SK-N-MC (cell line): ENCODE results near the gene RANBP17.

Experiments
- DNase-seq: peaks from one replicate; pipeline ENCODE4 v3.0.0-alpha.2; 2011; ENCODE audit warnings: low read depth, low spot score
- H3K27ac ChIP-seq: fragments of 200-600 bp; sonication (generic); 2 replicates; pipeline ENCODE4 v1.5.1; 2016; ENCODE audit warnings: mixed run types
- H3K36me3 ChIP-seq: fragments of 200-600 bp; sonication (generic); 2 replicates; pipeline ENCODE4 v1.6.1; 2017; ENCODE audit warnings: antibody characterized with exemption, low read length, mixed read lengths; ENCODE audit not compliant: insufficient read depth
- H3K4me3 ChIP-seq: fragments of 200-600 bp; sonication (generic); 2 replicates; pipeline ENCODE4 v1.5.1; 2016
- H3K9ac ChIP-seq: fragments of 200-600 bp; sonication (generic); 2 replicates; pipeline ENCODE4 v1.8.0; 2017; ENCODE audit warnings: mixed run types, mixed read lengths; ENCODE audit not compliant: insufficient read length
- H3K9me3 ChIP-seq: fragments of 200-600 bp; sonication (generic); 2 replicates; pipeline ENCODE4 v1.6.1; 2017; ENCODE audit warnings: low read depth, mild to moderate bottlenecking, antibody characterized with exemption, low read length, moderate library complexity, mixed read lengths
- EZH2 ChIP-seq: fragments of 200-600 bp; sonication (generic); IDR thresholded peaks from one replicate; pipeline ENCODE4 v1.6.1; 2017; ENCODE audit warnings: antibody characterized with exemption
- FOXP2 ChIP-seq: optimal IDR thresholded peaks from 2 replicates; pipeline ENCODE3; 2011; ENCODE audit warnings: mild to moderate bottlenecking, moderate library complexity; ENCODE audit not compliant: insufficient read depth; ENCODE audit errors: extremely low read length, control extremely low read depth
- POLR2AphosphoS5 ChIP-seq: IDR thresholded peaks from 2 replicates; pipeline ENCODE4 v1.6.1; 2012; ENCODE audit warnings: mild to moderate bottlenecking, low read depth, low read length, borderline replicate concordance

RANBP17 gene

GRCh38 chr5:171074747-171075146 is 212.9 kb downstream of the RANBP17 start:
- no peak for DNase-seq
- Histone ChIP-seq H3K9me3 (no peaks in the 10 kb centered on the region), H3K4me3 (no peak overlapping the region), H3K27ac (no peak overlapping the region), H3K9ac (no peak overlapping the region), H3K36me3 (no peaks in the 10 kb centered on the region)
- TF ChIP-seq FOXP2 (no peak), EZH2 (no peak), POLR2AphosphoS5 (no peak)

- no peak overlapping the region for H3K4me3 ChIP-seq
- H3K36me3 ChIP-seq: no peaks in the 10 kb centered on the region
- no peak overlapping the region for H3K27ac ChIP-seq
- no peak for TF ChIP-seq FOXP2
- TF ChIP-seq EZH2: no peak
- no peak for TF ChIP-seq POLR2AphosphoS5
- no peaks in the 10 kb centered on the region for H3K9me3 ChIP-seq
- H3K9ac ChIP-seq: no peak overlapping the region
- DNase-seq: no peak
Observed at GRCh38 chr5:171080186-171080938, 218.5 kb downstream of the RANBP17 start.

GRCh38 chr5:171081319-171081718 is 219.5 kb downstream of the RANBP17 start:
- DNase-seq: no peak
- H3K9ac ChIP-seq: no peak overlapping the region
- no peaks in the 10 kb centered on the region for H3K36me3 ChIP-seq
- H3K27ac ChIP-seq: no peak overlapping the region
- TF ChIP-seq FOXP2 (no peak), POLR2AphosphoS5 (no peak), EZH2 (no peak)
- H3K9me3 ChIP-seq: no peaks in the 10 kb centered on the region
- H3K4me3 ChIP-seq: no peak overlapping the region

- Histone ChIP-seq H3K36me3 (no peaks in the 10 kb centered on the region), H3K4me3 (no peak overlapping the region), H3K9ac (no peak overlapping the region), H3K9me3 (no peaks in the 10 kb centered on the region), H3K27ac (no peak overlapping the region)
- no peak for DNase-seq
- TF ChIP-seq POLR2AphosphoS5 (no peak), FOXP2 (no peak), EZH2 (no peak)
Observed at GRCh38 chr5:171092194-171092593, 230.4 kb downstream of the RANBP17 start.

- Histone ChIP-seq H3K9ac (no peak overlapping the region), H3K27ac (no peak overlapping the region), H3K9me3 (no peaks in the 10 kb centered on the region), H3K4me3 (no peak overlapping the region), H3K36me3 (no peaks in the 10 kb centered on the region)
- DNase-seq: no peak
- no peak for TF ChIP-seq FOXP2
- no peak for TF ChIP-seq POLR2AphosphoS5
Observed at GRCh38 chr5:171093598-171093997, 231.8 kb downstream of the RANBP17 start.

- Histone ChIP-seq H3K9ac (no peak overlapping the region), H3K9me3 (no peaks in the 10 kb centered on the region), H3K27ac (no peak overlapping the region), H3K36me3 (no peaks in the 10 kb centered on the region), H3K4me3 (no peak overlapping the region)
- DNase-seq: no peak
- TF ChIP-seq EZH2 (no peak), FOXP2 (no peak), POLR2AphosphoS5 (no peak)
Observed at GRCh38 chr5:171094356-171094755, 232.5 kb downstream of the RANBP17 start.

GRCh38 chr5:171102877-171103610 is 241.2 kb downstream of the RANBP17 start:
- H3K9ac ChIP-seq: no peak overlapping the region
- no peaks in the 10 kb centered on the region for H3K9me3 ChIP-seq
- no peak overlapping the region for H3K27ac ChIP-seq
- no peak overlapping the region for H3K4me3 ChIP-seq
- TF ChIP-seq FOXP2: no peak
- TF ChIP-seq POLR2AphosphoS5: no peak
- no peak for TF ChIP-seq EZH2
- no peak for DNase-seq
- no peaks in the 10 kb centered on the region for H3K36me3 ChIP-seq

- Histone ChIP-seq H3K4me3 (no peak overlapping the region), H3K9me3 (no peaks in the 10 kb centered on the region), H3K9ac (no peak overlapping the region), H3K27ac (no peak overlapping the region), H3K36me3 (no peaks in the 10 kb centered on the region)
- no peak for DNase-seq
- no peak for TF ChIP-seq POLR2AphosphoS5
- no peak for TF ChIP-seq EZH2
- TF ChIP-seq FOXP2: no peak
Observed at GRCh38 chr5:171107669-171108068, 245.9 kb downstream of the RANBP17 start.
